ENCODE results near the gene PSMD4. TPM values are rescaled to one million over a fixed set of nuclear protein-coding genes. Genes with fewer than 3 reads are reported as not detected.

PSMD4 gene
- total RNA-seq, 1 donor from 2014 or later, result 152 TPM

DNA sequence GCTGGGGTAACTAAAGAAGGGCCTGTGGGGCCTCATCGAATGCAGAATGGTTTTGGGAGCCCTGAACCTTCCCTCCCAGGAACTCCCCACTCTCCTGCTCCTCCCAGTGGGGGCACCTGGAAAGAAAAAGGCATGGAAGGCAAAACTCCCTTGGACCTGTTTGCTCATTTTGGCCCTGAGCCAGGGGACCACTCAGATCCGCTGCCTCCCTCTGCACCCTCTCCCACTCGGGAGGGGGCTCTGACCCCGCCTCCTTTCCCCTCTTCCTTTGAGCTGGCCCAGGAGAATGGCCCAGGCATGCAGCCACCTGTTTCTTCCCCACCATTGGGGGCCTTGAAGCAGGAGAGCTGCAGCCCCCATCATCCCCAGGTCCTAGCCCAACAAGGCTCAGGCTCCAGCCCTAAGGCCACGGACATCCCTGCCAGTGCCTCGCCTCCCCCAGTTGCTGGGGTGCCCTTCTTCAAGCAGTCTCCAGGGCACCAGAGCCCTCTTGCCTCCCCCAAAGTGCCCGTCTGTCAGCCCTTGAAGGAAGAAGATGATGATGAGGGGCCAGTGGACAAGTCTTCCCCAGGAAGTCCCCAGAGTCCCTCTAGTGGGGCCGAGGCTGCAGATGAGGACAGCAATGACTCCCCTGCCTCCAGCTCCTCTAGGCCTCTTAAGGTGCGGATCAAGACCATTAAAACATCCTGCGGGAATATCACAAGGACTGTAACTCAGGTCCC lies 32.2 kb downstream of the PSMD4 start:
- no peak overlapping the region for H3K4me3 ChIP-seq (ENCODE audit: low read depth, low read length)
- H3K27me3 ChIP-seq (ENCODE audit: control insufficient read depth, insufficient read depth, low read length), result no peaks in the 10 kb centered on the region
- TF ChIP-seq, protein P1, sequence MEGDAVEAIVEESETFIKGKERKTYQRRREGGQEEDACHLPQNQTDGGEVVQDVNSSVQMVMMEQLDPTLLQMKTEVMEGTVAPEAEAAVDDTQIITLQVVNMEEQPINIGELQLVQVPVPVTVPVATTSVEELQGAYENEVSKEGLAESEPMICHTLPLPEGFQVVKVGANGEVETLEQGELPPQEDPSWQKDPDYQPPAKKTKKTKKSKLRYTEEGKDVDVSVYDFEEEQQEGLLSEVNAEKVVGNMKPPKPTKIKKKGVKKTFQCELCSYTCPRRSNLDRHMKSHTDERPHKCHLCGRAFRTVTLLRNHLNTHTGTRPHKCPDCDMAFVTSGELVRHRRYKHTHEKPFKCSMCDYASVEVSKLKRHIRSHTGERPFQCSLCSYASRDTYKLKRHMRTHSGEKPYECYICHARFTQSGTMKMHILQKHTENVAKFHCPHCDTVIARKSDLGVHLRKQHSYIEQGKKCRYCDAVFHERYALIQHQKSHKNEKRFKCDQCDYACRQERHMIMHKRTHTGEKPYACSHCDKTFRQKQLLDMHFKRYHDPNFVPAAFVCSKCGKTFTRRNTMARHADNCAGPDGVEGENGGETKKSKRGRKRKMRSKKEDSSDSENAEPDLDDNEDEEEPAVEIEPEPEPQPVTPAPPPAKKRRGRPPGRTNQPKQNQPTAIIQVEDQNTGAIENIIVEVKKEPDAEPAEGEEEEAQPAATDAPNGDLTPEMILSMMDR (IDR thresholded peaks at IDR 0.05; ENCODE audit: insufficient read depth, low read length, poor library complexity, severe bottlenecking), result no peak
- peaks cover 2% of the 10 kb centered on the region for H3K36me3 ChIP-seq (ENCODE audit: control insufficient read depth, insufficient read depth, low read length)
- no peak for DNase-seq (ENCODE audit: low read depth)

DNA sequence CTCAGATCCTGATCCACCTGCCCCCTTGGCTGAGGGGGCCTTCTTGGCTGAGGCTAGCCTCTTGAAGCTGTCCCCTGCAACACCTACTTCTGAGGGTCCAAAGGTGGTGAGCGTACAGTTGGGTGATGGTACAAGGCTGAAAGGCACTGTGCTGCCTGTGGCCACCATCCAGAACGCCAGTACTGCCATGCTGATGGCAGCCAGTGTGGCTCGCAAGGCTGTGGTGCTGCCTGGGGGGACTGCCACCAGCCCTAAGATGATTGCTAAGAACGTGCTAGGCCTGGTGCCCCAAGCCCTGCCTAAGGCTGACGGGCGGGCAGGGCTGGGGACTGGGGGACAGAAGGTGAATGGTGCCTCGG lies 32.8 kb downstream of the PSMD4 start:
- Histone ChIP-seq H3K36me3 (ENCODE audit: control insufficient read depth, insufficient read depth, low read length) (peaks cover 2% of the 10 kb centered on the region), H3K4me3 (ENCODE audit: low read depth, low read length) (no peak overlapping the region), H3K27me3 (ENCODE audit: control insufficient read depth, insufficient read depth, low read length) (no peaks in the 10 kb centered on the region)
- DNase-seq (ENCODE audit: low read depth), result no peak
- TF ChIP-seq, protein P1 (IDR thresholded peaks at IDR 0.05; ENCODE audit: insufficient read depth, low read length, poor library complexity, severe bottlenecking), result no peak

DNA sequence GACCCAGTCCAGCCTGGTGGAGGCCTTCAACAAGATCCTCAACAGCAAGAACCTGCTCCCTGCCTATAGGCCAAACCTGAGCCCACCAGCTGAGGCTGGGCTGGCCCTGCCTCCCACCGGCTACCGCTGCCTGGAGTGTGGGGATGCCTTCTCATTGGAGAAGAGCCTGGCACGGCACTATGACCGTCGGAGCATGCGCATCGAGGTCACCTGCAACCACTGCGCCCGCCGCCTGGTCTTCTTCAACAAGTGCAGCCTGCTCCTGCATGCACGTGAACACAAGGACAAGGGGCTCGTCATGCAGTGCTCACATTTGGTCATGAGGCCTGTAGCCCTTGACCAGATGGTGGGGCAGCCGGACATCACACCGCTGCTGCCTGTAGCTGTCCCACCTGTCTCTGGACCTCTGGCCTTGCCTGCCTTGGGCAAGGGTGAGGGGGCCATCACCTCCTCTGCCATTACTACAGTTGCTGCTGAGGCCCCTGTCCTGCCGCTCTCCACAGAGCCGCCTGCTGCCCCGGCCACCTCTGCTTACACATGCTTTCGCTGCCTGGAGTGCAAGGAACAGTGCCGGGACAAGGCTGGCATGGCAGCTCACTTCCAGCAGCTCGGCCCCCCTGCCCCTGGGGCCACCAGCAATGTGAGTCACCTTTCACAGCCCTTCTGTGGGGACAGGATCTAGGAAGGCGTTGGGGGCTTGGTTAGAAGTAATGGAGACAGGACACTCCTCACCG lies 33.4 kb downstream of the PSMD4 start:
- TF ChIP-seq, protein P1 (IDR thresholded peaks at IDR 0.05; ENCODE audit: insufficient read depth, low read length, poor library complexity, severe bottlenecking), result no peak
- Histone ChIP-seq H3K27me3 (ENCODE audit: control insufficient read depth, insufficient read depth, low read length) (no peaks in the 10 kb centered on the region), H3K36me3 (ENCODE audit: control insufficient read depth, insufficient read depth, low read length) (peaks cover 2% of the 10 kb centered on the region)

DNA sequence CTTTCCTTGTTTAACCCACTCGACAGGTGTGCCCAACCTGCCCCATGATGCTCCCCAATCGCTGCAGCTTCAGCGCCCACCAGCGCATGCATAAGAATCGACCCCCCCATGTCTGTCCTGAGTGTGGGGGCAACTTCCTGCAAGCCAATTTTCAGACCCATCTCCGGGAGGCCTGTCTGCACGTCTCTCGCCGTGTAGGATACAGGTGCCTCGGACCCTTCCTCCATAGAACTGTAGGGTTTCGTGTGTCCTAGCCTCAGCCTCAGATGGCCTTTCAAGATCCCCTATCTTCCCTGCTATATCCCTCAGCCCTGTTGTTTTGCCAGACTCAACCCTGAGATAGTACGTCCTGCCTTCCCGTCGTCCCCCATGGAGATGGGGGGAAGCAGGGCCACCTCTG lies 34.0 kb downstream of the PSMD4 start:
- DNase-seq (ENCODE audit: low read depth), result no peak
- TF ChIP-seq, protein P1 (IDR thresholded peaks at IDR 0.05; ENCODE audit: insufficient read depth, low read length, poor library complexity, severe bottlenecking), result no peak
- Histone ChIP-seq H3K27me3 (ENCODE audit: control insufficient read depth, insufficient read depth, low read length) (no peaks in the 10 kb centered on the region), H3K4me3 (ENCODE audit: low read depth, low read length) (no peak overlapping the region), H3K36me3 (ENCODE audit: control insufficient read depth, insufficient read depth, low read length) (peaks cover 2% of the 10 kb centered on the region)

More for the DNA sequence above, 33.4 kb downstream of the PSMD4 start:
- DNase-seq (ENCODE audit: low read depth), result no peak
- H3K4me3 ChIP-seq (ENCODE audit: low read depth, low read length), result no peak overlapping the region

DNA sequence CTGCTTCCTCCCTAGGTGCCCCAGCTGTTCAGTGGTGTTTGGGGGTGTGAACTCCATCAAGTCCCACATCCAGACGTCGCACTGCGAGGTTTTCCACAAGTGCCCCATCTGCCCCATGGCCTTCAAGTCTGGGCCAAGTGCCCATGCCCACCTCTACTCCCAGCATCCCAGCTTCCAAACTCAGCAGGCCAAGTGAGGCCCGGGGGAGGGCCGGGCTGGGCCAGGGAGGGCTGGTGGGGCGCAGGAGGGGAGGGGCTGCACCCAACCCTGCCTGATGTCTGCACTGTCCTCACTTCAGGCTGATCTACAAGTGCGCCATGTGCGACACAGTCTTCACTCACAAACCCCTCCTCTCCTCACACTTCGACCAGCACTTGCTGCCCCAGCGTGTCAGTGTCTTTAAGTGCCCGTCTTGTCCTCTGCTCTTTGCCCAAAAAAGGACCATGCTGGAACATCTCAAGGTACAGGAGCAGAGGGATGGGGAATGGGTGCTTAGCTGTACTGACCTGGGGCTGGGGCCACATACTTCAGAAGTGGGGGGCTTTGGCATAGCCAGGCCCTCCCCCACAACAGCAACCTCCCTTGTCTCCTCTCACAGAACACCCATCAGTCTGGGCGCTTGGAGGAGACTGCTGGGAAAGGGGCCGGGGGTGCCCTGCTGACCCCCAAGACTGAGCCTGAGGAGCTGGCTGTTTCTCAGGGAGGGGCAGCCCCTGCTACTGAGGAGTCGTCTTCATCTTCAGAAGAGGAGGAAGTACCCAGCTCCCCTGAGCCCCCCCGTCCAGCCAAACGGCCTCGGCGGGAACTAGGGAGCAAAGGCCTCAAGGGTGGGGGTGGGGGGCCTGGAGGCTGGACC lies 34.8 kb downstream of the PSMD4 start:
- Histone ChIP-seq H3K27me3 (ENCODE audit: control insufficient read depth, insufficient read depth, low read length) (no peaks in the 10 kb centered on the region), H3K36me3 (ENCODE audit: control insufficient read depth, insufficient read depth, low read length) (peaks cover 4% of the 10 kb centered on the region), H3K4me3 (ENCODE audit: low read depth, low read length) (no peak overlapping the region)
- TF ChIP-seq, protein P1 (IDR thresholded peaks at IDR 0.05; ENCODE audit: insufficient read depth, low read length, poor library complexity, severe bottlenecking), result no peak
- DNase-seq (ENCODE audit: low read depth), result no peak
